ENCODE data around the gene CDC14C. TPM values are rescaled to one million over a fixed set of nuclear protein-coding genes. Genes with fewer than 3 reads are reported as not detected.

The CDC14C gene
- total RNA-seq, 2 experiments from 2014 or later, result not detected

GRCh38 chr7:48880851-48881250, 43.5 kb upstream of the CDC14C start:
- BruUV-seq (replicated peaks), result no TSS peak
- TF ChIP-seq EZH2phosphoT487 (IDR thresholded peaks at IDR 0.05; ENCODE audit: borderline replicate concordance, low read depth, low read length) (no peak), CTCF (conservative IDR thresholded peaks at IDR 0.05; ENCODE audit: low read length) (no peak)
- Histone ChIP-seq H3K9me2 (ENCODE audit: insufficient read depth, low read length) (no peaks in the 10 kb centered on the region), H3K4me2 (ENCODE audit: low read length) (no peak overlapping the region), H3K4me3 (ENCODE audit: low read depth, low read length, poor library complexity, severe bottlenecking) (no peak overlapping the region), H3K9me3 (ENCODE audit: low read length) (no peaks in the 10 kb centered on the region), H3K79me2 (ENCODE audit: insufficient read depth, low read depth, low read length) (no peaks in the 10 kb centered on the region), H2AFZ (ENCODE audit: low read length) (no peak overlapping the region), H3K36me3 (ENCODE audit: insufficient read depth, low read length) (no peaks in the 10 kb centered on the region), H3K27ac (ENCODE audit: low read depth, low read length, poor library complexity, severe bottlenecking) (no peak overlapping the region), H4K20me1 (ENCODE audit: insufficient read depth, low read length) (no peaks in the 10 kb centered on the region), H3K4me1 (ENCODE audit: insufficient read depth, low read length, poor library complexity, severe bottlenecking) (no peaks in the 10 kb centered on the region)
- intact Hi-C loops (cut with micrococcal nuclease; ENCODE audit: unreplicated experiment), result no loop called here
- DNase-seq (ENCODE audit: low spot score), result no peak
- CTCF ChIA-PET (ENCODE audit: unreplicated experiment), result no interaction called here
- POLR2A ChIA-PET, result no interaction called here

GRCh38 chr7:48887500-48887899, 36.8 kb upstream of the CDC14C start:
- Histone ChIP-seq H2AFZ (ENCODE audit: low read length) (no peak overlapping the region), H3K4me3 (ENCODE audit: low read depth, low read length, poor library complexity, severe bottlenecking) (no peak overlapping the region), H4K20me1 (ENCODE audit: insufficient read depth, low read length) (no peaks in the 10 kb centered on the region), H3K36me3 (ENCODE audit: insufficient read depth, low read length) (no peaks in the 10 kb centered on the region), H3K27ac (ENCODE audit: low read depth, low read length, poor library complexity, severe bottlenecking) (no peak overlapping the region), H3K9me3 (ENCODE audit: low read length) (no peaks in the 10 kb centered on the region), H3K9me2 (ENCODE audit: insufficient read depth, low read length) (no peaks in the 10 kb centered on the region), H3K4me2 (ENCODE audit: low read length) (no peak overlapping the region), H3K4me1 (ENCODE audit: insufficient read depth, low read length, poor library complexity, severe bottlenecking) (no peaks in the 10 kb centered on the region), H3K79me2 (ENCODE audit: insufficient read depth, low read depth, low read length) (no peaks in the 10 kb centered on the region)
- BruUV-seq (replicated peaks), result no TSS peak
- no peak for DNase-seq (ENCODE audit: low spot score)
- POLR2A ChIA-PET, result no interaction called here
- intact Hi-C loops (cut with micrococcal nuclease; ENCODE audit: unreplicated experiment), result no loop called here
- TF ChIP-seq EZH2phosphoT487 (IDR thresholded peaks at IDR 0.05; ENCODE audit: borderline replicate concordance, low read depth, low read length) (no peak), CTCF (conservative IDR thresholded peaks at IDR 0.05; ENCODE audit: low read length) (no peak)
- CTCF ChIA-PET (ENCODE audit: unreplicated experiment), result no interaction called here

GRCh38 chr7:48894574-48894973, 29.8 kb upstream of the CDC14C start:
- Histone ChIP-seq H3K36me3 (ENCODE audit: insufficient read depth, low read length) (no peaks in the 10 kb centered on the region), H3K9me2 (ENCODE audit: insufficient read depth, low read length) (no peaks in the 10 kb centered on the region), H3K4me2 (ENCODE audit: low read length) (no peak overlapping the region), H3K79me2 (ENCODE audit: insufficient read depth, low read depth, low read length) (no peaks in the 10 kb centered on the region), H3K4me3 (ENCODE audit: low read depth, low read length, poor library complexity, severe bottlenecking) (no peak overlapping the region), H4K20me1 (ENCODE audit: insufficient read depth, low read length) (no peaks in the 10 kb centered on the region), H2AFZ (ENCODE audit: low read length) (no peak overlapping the region), H3K4me1 (ENCODE audit: insufficient read depth, low read length, poor library complexity, severe bottlenecking) (no peaks in the 10 kb centered on the region), H3K27ac (ENCODE audit: low read depth, low read length, poor library complexity, severe bottlenecking) (no peak overlapping the region), H3K9me3 (ENCODE audit: low read length) (no peaks in the 10 kb centered on the region)
- no TSS peak for BruUV-seq (replicated peaks)
- POLR2A ChIA-PET, result no interaction called here
- CTCF ChIA-PET (ENCODE audit: unreplicated experiment), result no interaction called here
- no peak for DNase-seq (ENCODE audit: low spot score)
- TF ChIP-seq EZH2phosphoT487 (IDR thresholded peaks at IDR 0.05; ENCODE audit: borderline replicate concordance, low read depth, low read length) (no peak), CTCF (conservative IDR thresholded peaks at IDR 0.05; ENCODE audit: low read length) (peak; percentile 57)
- intact Hi-C loops (cut with micrococcal nuclease; ENCODE audit: unreplicated experiment), result no loop called here

All from OCI-LY7 (cell line).